ENCODE data around the gene MYRIP. TPM values are rescaled to one million over a fixed set of nuclear protein-coding genes. Genes with fewer than 3 reads are reported as not detected.

Gene MYRIP
- polyA plus RNA-seq, 3 donors, result not detected

- Histone ChIP-seq H3K4me2 (replicated peaks; ENCODE audit: extremely low read depth, low read length, poor library complexity, severe bottlenecking) (no peak overlapping the region), H3K9ac (ENCODE audit: insufficient read depth, low read length, poor library complexity, severe bottlenecking) (no peak overlapping the region), H4K20me1 (ENCODE audit: insufficient read depth, low read length) (no peaks in the 10 kb centered on the region), H3K27ac (ENCODE audit: low read depth in 1 of 2, low read length in 2 of 2) (no peak overlapping the region), H2AFZ (ENCODE audit: insufficient read depth, low read depth, low read length, poor library complexity, severe bottlenecking) (no peak overlapping the region), H3K36me3 (replicated peaks in 1 of 2; ENCODE audit: control insufficient read depth in 1 of 2, insufficient read depth in 2 of 2, low read length in 2 of 2) (no peaks in the 10 kb centered on the region), H3K79me2 (ENCODE audit: insufficient read depth, low read length) (no peaks in the 10 kb centered on the region), H3K4me1 (ENCODE audit: control insufficient read depth in 1 of 2, insufficient read depth in 2 of 2, low read length in 2 of 2) (no peaks in the 10 kb centered on the region), H3K9me3 (replicated peaks in 1 of 2; ENCODE audit: control insufficient read depth in 1 of 2, insufficient read depth in 1 of 2, low read length in 2 of 2) (no peaks in the 10 kb centered on the region), H3K27me3 (ENCODE audit: control insufficient read depth in 2 of 2, insufficient read depth in 2 of 2, low read length in 2 of 2) (no peaks in the 10 kb centered on the region), H3K4me3 (replicated peaks in 1 of 3; ENCODE audit: low read depth in 2 of 3, low read length in 3 of 3) (no peak overlapping the region)
- Mint-ChIP-seq H3K4me1 (no peaks in the 10 kb centered on the region), H3K27me3 (ENCODE audit: low read depth in 3 of 3) (peaks cover 0 to 2% (median 1%) of the 10 kb centered on the region in 3 donors), H3K9me3 (peaks cover 0 to 3% (median 2%) of the 10 kb centered on the region in 7 donors), H3K27ac (no peak overlapping the region), H3K4me3 (no peak overlapping the region), H3K36me3 (no peaks in the 10 kb centered on the region)
- no peak for DNase-seq
- WGBS (ENCODE audit: insufficient coverage), result 88% methylated on average over 1 of the region's 1 CpG
- intact Hi-C loops (cut with micrococcal nuclease), result no loop called here
- TF ChIP-seq, protein P1, sequence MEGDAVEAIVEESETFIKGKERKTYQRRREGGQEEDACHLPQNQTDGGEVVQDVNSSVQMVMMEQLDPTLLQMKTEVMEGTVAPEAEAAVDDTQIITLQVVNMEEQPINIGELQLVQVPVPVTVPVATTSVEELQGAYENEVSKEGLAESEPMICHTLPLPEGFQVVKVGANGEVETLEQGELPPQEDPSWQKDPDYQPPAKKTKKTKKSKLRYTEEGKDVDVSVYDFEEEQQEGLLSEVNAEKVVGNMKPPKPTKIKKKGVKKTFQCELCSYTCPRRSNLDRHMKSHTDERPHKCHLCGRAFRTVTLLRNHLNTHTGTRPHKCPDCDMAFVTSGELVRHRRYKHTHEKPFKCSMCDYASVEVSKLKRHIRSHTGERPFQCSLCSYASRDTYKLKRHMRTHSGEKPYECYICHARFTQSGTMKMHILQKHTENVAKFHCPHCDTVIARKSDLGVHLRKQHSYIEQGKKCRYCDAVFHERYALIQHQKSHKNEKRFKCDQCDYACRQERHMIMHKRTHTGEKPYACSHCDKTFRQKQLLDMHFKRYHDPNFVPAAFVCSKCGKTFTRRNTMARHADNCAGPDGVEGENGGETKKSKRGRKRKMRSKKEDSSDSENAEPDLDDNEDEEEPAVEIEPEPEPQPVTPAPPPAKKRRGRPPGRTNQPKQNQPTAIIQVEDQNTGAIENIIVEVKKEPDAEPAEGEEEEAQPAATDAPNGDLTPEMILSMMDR (IDR thresholded peaks at IDR 0.05), result no peak
Observed at GRCh38 chr3:39892068-39892467, 82.7 kb downstream of the MYRIP start.

DNA sequence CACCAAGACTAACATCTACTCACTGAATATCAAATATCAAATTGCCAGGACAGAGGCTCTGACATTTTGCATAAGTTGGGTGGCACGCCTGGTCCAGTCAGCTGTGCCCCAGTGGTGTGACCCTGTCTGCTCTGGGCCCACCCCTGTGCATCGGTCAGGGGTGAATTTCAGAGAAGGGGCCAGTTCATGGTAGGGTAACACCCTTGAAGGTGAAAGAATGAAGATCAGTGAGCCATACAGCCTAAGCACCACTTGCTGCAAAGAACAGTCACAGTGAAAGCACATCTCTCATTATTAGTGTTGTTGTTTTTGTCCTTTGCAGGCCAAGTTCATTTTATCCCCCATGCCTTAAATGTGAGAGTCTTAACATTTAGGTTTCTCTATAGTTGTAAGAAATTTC, 86.8 kb downstream of the MYRIP start:
- H3K4me3 ChIP-seq (replicated peaks in 1 of 3; ENCODE audit: low read depth in 2 of 3, low read length in 3 of 3), result no peak overlapping the region
- no peaks in the 10 kb centered on the region for H4K20me1 ChIP-seq (ENCODE audit: insufficient read depth, low read length)
- H3K27ac Mint-ChIP-seq, result no peak overlapping the region
- peaks cover 0 to 3% (median 0%) of the 10 kb centered on the region in 7 donors for H3K9me3 Mint-ChIP-seq
- no peak for DNase-seq
- no peaks in the 10 kb centered on the region for H3K4me1 ChIP-seq (ENCODE audit: control insufficient read depth in 1 of 2, insufficient read depth in 2 of 2, low read length in 2 of 2)
- intact Hi-C loops (cut with micrococcal nuclease), result no loop called here
- no peaks in the 10 kb centered on the region for H3K27me3 ChIP-seq (ENCODE audit: control insufficient read depth in 2 of 2, insufficient read depth in 2 of 2, low read length in 2 of 2)
- no peak overlapping the region for H3K9ac ChIP-seq (ENCODE audit: insufficient read depth, low read length, poor library complexity, severe bottlenecking)
- no peaks in the 10 kb centered on the region for H3K4me1 Mint-ChIP-seq
- H3K36me3 Mint-ChIP-seq, result no peaks in the 10 kb centered on the region
- no peaks in the 10 kb centered on the region for H3K79me2 ChIP-seq (ENCODE audit: insufficient read depth, low read length)
- H3K4me3 Mint-ChIP-seq, result no peak overlapping the region
- WGBS (ENCODE audit: insufficient coverage), result 90% methylated on average over 2 of the region's 2 CpGs
- H3K27ac ChIP-seq (ENCODE audit: low read depth in 1 of 2, low read length in 2 of 2), result no peak overlapping the region
- TF ChIP-seq, protein P1 (IDR thresholded peaks at IDR 0.05), result no peak
- no peaks in the 10 kb centered on the region for H3K9me3 ChIP-seq (replicated peaks in 1 of 2; ENCODE audit: control insufficient read depth in 1 of 2, insufficient read depth in 1 of 2, low read length in 2 of 2)
- H3K4me2 ChIP-seq (replicated peaks; ENCODE audit: extremely low read depth, low read length, poor library complexity, severe bottlenecking), result no peak overlapping the region
- peaks cover 0 to under 1% (median 0%) of the 10 kb centered on the region in 3 donors for H3K27me3 Mint-ChIP-seq (ENCODE audit: low read depth in 3 of 3)
- no peak overlapping the region for H2AFZ ChIP-seq (ENCODE audit: insufficient read depth, low read depth, low read length, poor library complexity, severe bottlenecking)
- H3K36me3 ChIP-seq (replicated peaks in 1 of 2; ENCODE audit: control insufficient read depth in 1 of 2, insufficient read depth in 2 of 2, low read length in 2 of 2), result no peaks in the 10 kb centered on the region
